G401 (cell line): Measurements from ENCODE around the gene TMPRSS6. TPM values are rescaled to one million over a fixed set of nuclear protein-coding genes. Genes with fewer than 3 reads are reported as not detected.

Source experiments
- DNase-seq: peaks from one replicate; pipeline ENCODE4 v3.0.0-alpha.2; 2015; ENCODE audit warnings: low spot score
- in situ Hi-C: cut with HindIII; loops from 2 replicates; pipeline ENCODE4 v1.10.0; 2016; ENCODE audit warnings: low sequenced_read_pairs, mixed read lengths
- total RNA-seq: library from RNA; depleted of rRNA; stranded (reverse); fragments of >200 nt; shearing (Covaris generic); gene quantifications from 2 replicates; pipeline ENCODE4 v1.2.3, GENCODE V29; 2014

TMPRSS6 gene
- total RNA-seq, 1 experiment from 2014 or later, result not detected

DNA sequence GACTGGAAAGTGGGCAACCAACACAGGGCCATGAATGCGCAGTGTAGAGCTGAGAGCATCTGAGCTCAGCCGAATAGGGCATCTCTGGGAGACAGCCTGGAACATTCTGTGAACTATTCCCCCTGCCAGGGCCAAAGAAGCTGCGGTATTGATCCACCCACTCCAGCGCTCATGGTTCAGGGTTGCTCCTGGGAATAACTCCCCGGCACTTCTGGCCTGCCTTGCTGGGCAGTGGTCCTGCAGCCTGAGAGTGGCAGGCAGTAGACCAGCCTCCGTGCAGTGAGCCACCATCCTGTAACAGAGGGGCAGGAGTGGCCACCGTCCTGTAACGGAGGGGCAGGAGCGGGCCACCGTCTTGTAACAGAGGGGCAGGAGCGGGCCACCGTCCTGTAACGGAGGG is 12.2 kb downstream of the TMPRSS6 start:
- no peak for DNase-seq
- in situ Hi-C loops, result no loop called here

GRCh38 chr22:37095113-37095512 is 14.4 kb downstream of the TMPRSS6 start:
- no peak for DNase-seq
- in situ Hi-C loops, result no loop called here

GRCh38 chr22:37094239-37094638 is 15.3 kb downstream of the TMPRSS6 start:
- in situ Hi-C loops, result no loop called here
- no peak for DNase-seq

GRCh38 chr22:37092997-37093396 is 16.5 kb downstream of the TMPRSS6 start:
- DNase-seq, result no peak
- in situ Hi-C loops, result no loop called here

- DNase-seq, result no peak
- in situ Hi-C loops, result no loop called here
Measured at GRCh38 chr22:37091994-37092393, 17.5 kb downstream of the TMPRSS6 start.

- in situ Hi-C loops, result no loop called here
- DNase-seq, result no peak
Measured at GRCh38 chr22:37090920-37091695, 18.4 kb downstream of the TMPRSS6 start.

DNA sequence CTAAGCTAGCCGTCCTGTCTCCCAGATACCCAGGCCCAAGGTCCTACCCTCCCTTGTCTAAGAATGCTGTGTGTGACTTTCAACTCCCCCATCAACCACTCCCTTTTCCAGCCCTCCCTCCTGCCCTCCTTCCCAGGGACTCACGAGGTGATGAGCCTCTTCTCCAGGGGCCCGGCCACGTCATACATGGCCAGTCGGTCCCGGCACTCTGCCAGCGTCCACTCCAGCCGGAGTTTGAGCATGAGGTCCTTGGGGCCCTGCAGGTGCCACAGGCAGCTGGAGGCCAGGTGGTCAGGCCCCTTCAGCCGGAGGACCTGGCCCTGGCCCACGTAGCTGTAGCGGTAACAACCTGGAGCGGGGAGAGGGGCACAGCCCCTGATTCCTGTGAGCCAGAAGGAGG is 20.1 kb downstream of the TMPRSS6 start:
- in situ Hi-C loops, result no loop called here
- DNase-seq, result no peak

DNA sequence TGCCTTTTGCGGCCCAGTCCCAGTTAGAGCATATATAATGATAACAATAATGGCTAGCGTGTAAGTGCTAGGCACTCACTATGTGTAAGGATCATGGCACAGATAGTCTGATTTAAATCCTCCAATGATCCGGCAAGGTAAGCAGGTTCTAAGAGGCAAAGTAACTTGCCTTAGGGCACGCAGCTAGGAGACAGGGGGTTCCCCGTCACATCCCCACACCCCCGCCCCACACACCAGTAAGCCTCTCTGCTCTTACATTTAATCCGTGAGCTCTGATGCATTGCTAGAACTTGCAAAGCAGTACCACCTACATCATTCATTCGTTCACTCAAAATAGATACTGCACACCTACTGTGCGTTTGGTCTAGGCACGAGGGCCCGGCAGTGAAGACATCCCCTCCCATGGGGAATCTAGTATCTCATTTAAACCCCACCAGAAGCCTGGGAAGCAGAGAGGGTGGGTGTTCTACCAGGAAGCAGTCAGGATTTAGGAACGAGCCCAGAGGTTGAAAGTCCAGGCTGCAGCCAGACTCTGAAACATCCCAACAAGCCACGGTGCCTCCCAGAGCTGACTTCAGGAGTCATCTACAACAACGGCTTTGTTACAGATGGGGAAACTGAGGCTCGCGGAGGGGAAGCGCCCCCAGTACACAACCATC is 20.6 kb downstream of the TMPRSS6 start:
- in situ Hi-C loops, result no loop called here
- DNase-seq, result no peak

DNA sequence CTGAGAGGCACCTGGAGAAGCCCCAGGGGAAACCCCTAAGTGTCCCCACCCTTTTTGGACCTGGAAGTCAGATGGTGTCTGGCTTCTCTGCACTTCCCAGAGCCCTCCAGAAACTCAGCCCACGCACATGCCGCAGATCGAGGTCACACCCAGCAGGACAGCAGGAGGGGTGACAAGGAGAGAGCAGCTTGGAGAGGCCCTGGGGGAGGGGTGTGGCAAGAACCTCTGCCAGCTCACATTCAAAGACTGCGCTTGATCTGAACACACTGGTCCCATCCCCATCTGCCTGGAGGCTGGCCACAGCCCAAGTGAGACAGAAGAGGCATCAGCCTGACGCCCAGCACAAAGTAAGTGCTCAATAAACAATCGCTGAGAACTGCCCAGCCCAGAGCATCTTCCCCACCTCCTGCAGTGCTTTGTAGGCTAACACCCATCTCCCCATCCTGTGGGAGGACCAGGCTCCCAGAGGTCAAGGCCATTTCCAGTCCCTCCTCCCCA is 21.4 kb downstream of the TMPRSS6 start:
- in situ Hi-C loops, result no loop called here
- DNase-seq, result no peak

- DNase-seq, result no peak
- in situ Hi-C loops, result no loop called here
Measured at GRCh38 chr22:37086184-37086583, 23.3 kb downstream of the TMPRSS6 start.

- in situ Hi-C loops, result no loop called here
- DNase-seq, result no peak
Measured at GRCh38 chr22:37084385-37084784, 25.1 kb downstream of the TMPRSS6 start.

- in situ Hi-C loops, result no loop called here
- no peak for DNase-seq
Measured at GRCh38 chr22:37083914-37084313, 25.6 kb downstream of the TMPRSS6 start.

DNA sequence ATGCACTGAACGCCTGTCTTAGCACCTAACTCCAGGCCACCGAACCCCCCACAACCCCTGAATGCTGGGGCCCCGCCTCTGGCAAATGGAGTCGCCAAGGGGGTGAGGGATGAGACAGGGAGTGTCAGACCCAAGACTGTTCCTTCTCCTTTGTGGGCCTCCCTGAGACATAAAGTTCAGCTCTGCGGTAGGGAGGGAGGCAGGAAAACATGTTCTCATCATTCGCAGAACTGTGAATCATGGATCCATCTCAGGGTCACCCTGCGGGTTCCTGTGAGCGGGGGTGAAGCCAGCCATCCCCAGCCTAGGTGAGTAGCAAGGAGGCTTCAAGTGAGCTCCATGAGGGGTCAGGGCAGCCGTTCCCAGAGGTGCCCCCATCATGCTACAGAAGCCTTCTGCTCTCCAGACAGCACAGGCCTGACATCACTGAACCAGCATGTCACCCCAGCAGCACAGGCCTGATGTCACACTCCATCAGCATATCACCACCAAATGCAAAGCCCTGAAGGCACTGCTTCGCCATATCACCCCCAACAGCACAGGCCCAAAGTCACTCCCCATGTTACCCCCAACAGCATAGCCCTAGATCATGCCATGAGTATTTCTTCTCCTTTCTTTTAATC is 27.2 kb downstream of the TMPRSS6 start:
- DNase-seq, result no peak
- in situ Hi-C loops, result no loop called here

DNA sequence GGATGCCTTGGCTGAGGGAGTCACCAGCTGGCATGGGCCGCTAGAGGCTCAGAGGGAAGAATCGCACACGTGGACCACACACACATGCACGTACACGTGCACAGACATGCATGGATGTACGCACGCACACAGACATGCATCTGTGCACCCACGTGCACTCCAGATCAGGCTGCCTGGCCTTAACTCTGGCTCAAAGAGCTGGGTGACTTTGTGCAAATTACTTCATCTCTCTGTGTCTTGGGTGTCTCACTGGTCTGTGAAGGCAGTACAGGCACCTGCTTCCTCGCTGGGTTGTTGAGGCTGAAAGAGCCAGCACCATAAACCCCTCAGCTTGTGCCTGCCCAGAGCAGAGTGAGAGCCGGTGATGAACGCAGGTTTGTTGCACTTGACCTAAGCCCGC is 28.7 kb downstream of the TMPRSS6 start:
- in situ Hi-C loops, result no loop called here
- no peak for DNase-seq

DNA sequence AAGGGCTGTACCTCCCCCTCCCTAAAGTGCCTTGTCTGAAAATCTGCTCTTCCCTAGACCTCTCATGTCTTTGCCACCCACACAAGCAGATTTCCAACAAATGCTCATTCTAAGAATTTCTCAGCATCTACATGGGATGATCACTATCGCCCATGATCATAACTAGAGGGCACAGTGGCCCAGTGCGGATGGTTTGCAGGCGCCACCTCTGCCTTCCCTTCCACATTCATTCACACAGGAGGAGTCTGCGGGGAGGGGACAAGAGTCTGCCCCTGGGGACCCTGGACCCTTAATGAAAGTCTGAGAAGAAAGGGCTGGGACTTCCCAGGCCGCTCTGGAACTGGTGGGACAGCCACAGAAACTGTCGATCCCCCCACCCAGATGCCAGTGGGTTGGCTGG is 29.1 kb downstream of the TMPRSS6 start:
- in situ Hi-C loops, result no loop called here
- no peak for DNase-seq

GRCh38 chr22:37079668-37080171 is 29.8 kb downstream of the TMPRSS6 start:
- no peak for DNase-seq
- in situ Hi-C loops, result no loop called here

DNA sequence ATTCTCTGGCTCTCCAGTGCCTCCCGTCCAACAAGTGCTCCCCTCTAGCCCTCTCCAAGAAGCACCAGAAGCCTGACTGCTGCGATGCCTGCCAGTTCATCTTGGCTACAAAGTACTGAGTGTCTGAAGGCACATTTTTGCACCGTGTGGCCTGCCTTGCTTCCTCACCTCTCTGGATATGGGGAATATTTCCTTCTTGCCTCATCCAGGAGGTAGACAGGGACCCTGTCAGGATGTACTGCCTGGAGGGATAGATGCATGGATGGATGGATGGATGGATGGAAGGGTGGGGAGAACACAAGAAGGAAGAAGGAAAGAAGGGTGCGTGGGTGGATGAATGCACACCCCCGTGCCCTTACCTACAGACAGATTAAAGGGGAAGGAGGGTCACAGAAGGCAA is 30.4 kb downstream of the TMPRSS6 start:
- in situ Hi-C loops, result no loop called here
- DNase-seq, result no peak

DNA sequence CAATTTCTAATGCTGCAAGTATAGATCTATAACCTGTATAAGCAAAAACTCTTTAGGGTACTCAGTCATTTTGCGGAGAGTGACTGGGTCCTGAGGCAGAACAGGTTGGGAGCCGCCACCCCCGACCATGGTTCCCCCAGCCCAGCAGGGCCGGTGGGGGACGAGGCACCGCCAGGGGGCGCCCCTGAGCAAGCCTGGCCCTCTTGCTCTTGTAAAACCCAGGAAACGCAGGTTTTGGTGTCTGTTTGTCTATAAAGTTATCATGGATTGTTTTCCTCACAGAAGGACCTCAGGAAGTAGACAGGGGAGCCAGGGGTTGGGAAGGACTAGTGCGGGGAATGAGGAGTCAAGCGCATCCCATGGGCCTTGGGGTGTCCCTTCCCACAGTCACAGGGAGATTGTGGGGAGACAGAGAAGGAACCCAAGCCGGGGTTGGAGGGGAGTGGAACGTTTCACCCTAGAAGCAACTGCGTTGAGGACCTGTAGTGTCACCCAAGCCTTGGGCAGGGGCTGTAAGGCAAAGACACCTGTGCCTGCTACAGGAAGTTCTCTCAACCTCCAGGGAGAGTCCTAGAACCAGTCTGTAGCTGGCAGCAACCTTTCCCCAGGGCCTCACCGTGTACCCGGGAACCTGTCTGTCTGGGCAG is 31.6 kb downstream of the TMPRSS6 start:
- peak; percentile 4 for DNase-seq
- in situ Hi-C loops, result no loop called here

GRCh38 chr22:37075822-37076433 is 33.6 kb downstream of the TMPRSS6 start:
- in situ Hi-C loops, result no loop called here
- DNase-seq, result no peak
